Measurements from ENCODE around the gene EPN2. TPM values are rescaled to one million over a fixed set of nuclear protein-coding genes. Genes with fewer than 3 reads are reported as not detected.

Gene EPN2
- polyA plus RNA-seq, 1 of the 3 experiments (the other 2 are of a cell fraction) = 38.9 TPM

DNA sequence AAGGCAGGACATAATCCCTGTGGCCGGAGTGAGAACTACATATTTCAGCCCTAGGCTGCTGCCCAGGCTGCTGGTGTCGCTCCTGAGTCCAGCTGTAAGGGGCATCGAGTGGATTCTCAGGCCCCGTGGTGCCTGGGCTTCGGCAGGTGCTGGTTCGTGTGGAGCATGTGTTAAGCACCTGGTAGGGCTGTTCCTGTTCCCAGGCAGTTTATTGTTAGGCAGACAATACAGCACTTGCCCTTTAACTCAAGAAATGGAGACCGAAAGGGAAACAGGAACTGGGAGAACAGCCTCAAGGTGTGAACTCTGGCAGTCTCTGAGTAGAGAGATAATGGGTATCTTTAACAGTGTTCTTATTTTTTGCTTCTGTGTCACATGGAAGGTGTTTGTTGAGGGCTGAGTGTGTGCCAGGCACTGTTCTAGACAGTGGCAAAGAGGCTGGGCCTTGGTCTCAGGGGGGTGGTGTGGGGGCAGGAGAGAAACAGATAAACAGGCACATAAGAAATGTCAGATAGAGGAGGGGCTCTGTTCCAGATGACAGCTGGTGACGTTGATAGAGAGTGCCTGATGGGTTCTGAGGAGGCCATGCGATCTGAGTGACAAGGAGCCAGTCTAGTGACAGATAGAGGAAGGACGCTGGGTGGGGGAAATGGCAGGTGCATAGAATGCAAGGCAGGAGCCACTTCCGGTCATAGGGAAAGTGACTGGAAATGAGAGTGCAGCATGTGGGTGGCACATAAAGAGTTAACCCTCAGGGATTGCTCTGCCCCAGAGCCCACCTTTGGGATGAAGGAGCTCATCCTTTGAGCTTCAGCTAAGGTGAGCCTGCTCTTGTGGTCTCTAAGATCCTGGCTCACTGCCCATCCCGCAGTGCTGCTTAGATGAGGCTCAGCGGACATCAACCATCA, 33.8 kb downstream of the EPN2 start (continued):
- TF ChIP-seq, protein P1, sequence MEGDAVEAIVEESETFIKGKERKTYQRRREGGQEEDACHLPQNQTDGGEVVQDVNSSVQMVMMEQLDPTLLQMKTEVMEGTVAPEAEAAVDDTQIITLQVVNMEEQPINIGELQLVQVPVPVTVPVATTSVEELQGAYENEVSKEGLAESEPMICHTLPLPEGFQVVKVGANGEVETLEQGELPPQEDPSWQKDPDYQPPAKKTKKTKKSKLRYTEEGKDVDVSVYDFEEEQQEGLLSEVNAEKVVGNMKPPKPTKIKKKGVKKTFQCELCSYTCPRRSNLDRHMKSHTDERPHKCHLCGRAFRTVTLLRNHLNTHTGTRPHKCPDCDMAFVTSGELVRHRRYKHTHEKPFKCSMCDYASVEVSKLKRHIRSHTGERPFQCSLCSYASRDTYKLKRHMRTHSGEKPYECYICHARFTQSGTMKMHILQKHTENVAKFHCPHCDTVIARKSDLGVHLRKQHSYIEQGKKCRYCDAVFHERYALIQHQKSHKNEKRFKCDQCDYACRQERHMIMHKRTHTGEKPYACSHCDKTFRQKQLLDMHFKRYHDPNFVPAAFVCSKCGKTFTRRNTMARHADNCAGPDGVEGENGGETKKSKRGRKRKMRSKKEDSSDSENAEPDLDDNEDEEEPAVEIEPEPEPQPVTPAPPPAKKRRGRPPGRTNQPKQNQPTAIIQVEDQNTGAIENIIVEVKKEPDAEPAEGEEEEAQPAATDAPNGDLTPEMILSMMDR (IDR thresholded peaks at IDR 0.05) = no peak
- no peak for TF ChIP-seq NRF1 (IDR thresholded peaks at IDR 0.05; ENCODE audit: low read depth, low read length)

DNA sequence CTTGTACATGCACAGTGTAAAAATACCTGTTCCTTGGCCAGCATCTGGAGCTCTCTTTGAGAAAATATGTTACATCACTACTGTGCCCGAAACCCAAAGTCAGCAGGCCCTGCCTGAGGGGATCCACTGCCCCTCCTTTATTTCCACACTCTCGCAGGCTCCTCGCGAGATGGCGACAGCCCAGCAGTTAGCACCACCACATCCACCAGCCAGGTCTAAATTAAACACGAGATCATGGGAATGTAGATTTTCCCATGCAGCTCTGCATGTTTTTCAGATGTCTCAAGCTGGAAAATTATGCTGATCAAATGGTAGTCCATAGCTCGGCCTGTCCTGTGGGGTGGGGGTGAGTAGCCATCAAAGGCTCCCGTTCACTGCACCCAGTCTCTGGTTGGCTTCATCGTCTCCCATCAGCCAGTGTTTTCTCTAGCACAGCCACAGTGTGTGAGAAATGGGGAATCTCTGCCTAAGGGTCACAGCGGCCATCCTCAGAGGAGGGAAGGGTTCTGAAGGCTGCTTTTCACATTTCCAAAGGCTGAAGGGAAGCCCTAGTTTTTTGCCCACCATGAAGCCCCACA, 34.7 kb downstream of the EPN2 start:
- Histone ChIP-seq H4K20me1 (ENCODE audit: insufficient read depth) (peaks cover 42% of the 10 kb centered on the region), H3K36me3 (replicated peaks in 1 of 2; ENCODE audit: control insufficient read depth in 1 of 2, insufficient read depth in 2 of 2, low read length in 1 of 2) (peaks cover 4 to 20% of the 10 kb centered on the region in 2 experiments), H3K27me3 (ENCODE audit: insufficient read depth) (no peaks in the 10 kb centered on the region), H3K4me2 (no peak overlapping the region), H3K4me3 (ENCODE audit: low read depth in 2 of 2, low read length in 1 of 2) (no peak overlapping the region), H3K9me2 (no peaks in the 10 kb centered on the region), H3K9me3 (no peaks in the 10 kb centered on the region), H2AFZ (ENCODE audit: low read depth) (no peak overlapping the region), H3K79me2 (ENCODE audit: insufficient read depth) (peaks cover 56% of the 10 kb centered on the region), H3K27ac (ENCODE audit: low read depth in 2 of 2, low read length in 1 of 2) (no peak overlapping the region), H3K4me1 (ENCODE audit: control insufficient read depth in 1 of 2, insufficient read depth in 2 of 2, low read depth in 1 of 2, low read length in 1 of 2) (peaks cover 0 to 17% of the 10 kb centered on the region in 2 experiments; a peak in 1 of 4 replicates), H3F3A (replicated peaks; ENCODE audit: insufficient read depth) (no peaks in the 10 kb centered on the region), H3K9ac (no peak overlapping the region)
- DNase-seq = no peak
- WGBS (ENCODE audit: low lambda C conversion rate) = 97% methylated on average over 9 of the region's 10 CpGs
- CTCF ChIA-PET = interaction anchor here (0.8 to 2.0 kb wide), 3 partner anchors 8 to 199 kb away, joined by 3 to 5 read pairs (median 3); no protein-coding TSS in a partner anchor
- POLR2A ChIA-PET = no interaction called here
- TF ChIP-seq NFIC (IDR thresholded peaks at IDR 0.05; ENCODE audit: borderline replicate concordance) (no peak), MXI1 (IDR thresholded peaks at IDR 0.05; ENCODE audit: low read depth, low read length) (no peak), SMC3 (IDR thresholded peaks at IDR 0.05; ENCODE audit: low read depth, low read length) (no peak), SIN3A (IDR thresholded peaks at IDR 0.05; ENCODE audit: borderline replicate concordance, low read depth, low read length) (no peak), TEAD4 (IDR thresholded peaks at IDR 0.05; ENCODE audit: borderline replicate concordance, insufficient read depth) (no peak), RFX5 (IDR thresholded peaks at IDR 0.05; ENCODE audit: low read length) (no peak), FOXJ3 (CRISPR knock-in tag; IDR thresholded peaks at IDR 0.05) (no peak), EZH2phosphoT487 (IDR thresholded peaks at IDR 0.05; ENCODE audit: borderline replicate concordance, low read depth) (no peak), TCF12 (IDR thresholded peaks at IDR 0.05) (no peak), CHD2 (IDR thresholded peaks at IDR 0.05; ENCODE audit: low read length, partially characterized antibody) (no peak), POLR2AphosphoS5 (IDR thresholded peaks at IDR 0.05; ENCODE audit: low read depth, low read length) (no peak), TAF1 (IDR thresholded peaks at IDR 0.05; ENCODE audit: borderline replicate concordance, low read depth, low read length) (no peak), FOXM1 (IDR thresholded peaks at IDR 0.05; ENCODE audit: low read depth) (no peak)
- TF ChIP-seq, protein P1 (IDR thresholded peaks at IDR 0.05) = no peak
- TF ChIP-seq, protein P2, sequence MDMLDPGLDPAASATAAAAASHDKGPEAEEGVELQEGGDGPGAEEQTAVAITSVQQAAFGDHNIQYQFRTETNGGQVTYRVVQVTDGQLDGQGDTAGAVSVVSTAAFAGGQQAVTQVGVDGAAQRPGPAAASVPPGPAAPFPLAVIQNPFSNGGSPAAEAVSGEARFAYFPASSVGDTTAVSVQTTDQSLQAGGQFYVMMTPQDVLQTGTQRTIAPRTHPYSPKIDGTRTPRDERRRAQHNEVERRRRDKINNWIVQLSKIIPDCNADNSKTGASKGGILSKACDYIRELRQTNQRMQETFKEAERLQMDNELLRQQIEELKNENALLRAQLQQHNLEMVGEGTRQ (IDR thresholded peaks at IDR 0.05; ENCODE audit: borderline replicate concordance, low read depth, low read length) = no peak
- TF ChIP-seq, protein P3, sequence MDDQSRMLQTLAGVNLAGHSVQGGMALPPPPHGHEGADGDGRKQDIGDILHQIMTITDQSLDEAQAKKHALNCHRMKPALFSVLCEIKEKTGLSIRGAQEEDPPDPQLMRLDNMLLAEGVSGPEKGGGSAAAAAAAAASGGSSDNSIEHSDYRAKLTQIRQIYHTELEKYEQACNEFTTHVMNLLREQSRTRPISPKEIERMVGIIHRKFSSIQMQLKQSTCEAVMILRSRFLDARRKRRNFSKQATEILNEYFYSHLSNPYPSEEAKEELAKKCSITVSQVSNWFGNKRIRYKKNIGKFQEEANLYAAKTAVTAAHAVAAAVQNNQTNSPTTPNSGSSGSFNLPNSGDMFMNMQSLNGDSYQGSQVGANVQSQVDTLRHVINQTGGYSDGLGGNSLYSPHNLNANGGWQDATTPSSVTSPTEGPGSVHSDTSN (IDR thresholded peaks at IDR 0.05) = no peak
- TF ChIP-seq, protein P4, sequence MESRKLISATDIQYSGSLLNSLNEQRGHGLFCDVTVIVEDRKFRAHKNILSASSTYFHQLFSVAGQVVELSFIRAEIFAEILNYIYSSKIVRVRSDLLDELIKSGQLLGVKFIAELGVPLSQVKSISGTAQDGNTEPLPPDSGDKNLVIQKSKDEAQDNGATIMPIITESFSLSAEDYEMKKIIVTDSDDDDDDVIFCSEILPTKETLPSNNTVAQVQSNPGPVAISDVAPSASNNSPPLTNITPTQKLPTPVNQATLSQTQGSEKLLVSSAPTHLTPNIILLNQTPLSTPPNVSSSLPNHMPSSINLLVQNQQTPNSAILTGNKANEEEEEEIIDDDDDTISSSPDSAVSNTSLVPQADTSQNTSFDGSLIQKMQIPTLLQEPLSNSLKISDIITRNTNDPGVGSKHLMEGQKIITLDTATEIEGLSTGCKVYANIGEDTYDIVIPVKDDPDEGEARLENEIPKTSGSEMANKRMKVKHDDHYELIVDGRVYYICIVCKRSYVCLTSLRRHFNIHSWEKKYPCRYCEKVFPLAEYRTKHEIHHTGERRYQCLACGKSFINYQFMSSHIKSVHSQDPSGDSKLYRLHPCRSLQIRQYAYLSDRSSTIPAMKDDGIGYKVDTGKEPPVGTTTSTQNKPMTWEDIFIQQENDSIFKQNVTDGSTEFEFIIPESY (IDR thresholded peaks at IDR 0.05; ENCODE audit: borderline replicate concordance, low read depth) = no peak
- TF ChIP-seq, protein P5, sequence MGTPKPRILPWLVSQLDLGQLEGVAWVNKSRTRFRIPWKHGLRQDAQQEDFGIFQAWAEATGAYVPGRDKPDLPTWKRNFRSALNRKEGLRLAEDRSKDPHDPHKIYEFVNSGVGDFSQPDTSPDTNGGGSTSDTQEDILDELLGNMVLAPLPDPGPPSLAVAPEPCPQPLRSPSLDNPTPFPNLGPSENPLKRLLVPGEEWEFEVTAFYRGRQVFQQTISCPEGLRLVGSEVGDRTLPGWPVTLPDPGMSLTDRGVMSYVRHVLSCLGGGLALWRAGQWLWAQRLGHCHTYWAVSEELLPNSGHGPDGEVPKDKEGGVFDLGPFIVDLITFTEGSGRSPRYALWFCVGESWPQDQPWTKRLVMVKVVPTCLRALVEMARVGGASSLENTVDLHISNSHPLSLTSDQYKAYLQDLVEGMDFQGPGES (IDR thresholded peaks at IDR 0.05; ENCODE audit: low read depth, low read length) = no peak

All from SK-N-SH (cell line).